GM23338 (cell line): ENCODE results near the gene SORCS2.
A peak's percentile ranks its signal among the peaks of the same experiment; 100 is the strongest.

Experiments
- CREB1 ChIP-seq: fragments of 250-450 bp; sonication (Bioruptor Pico); IDR thresholded peaks from 2 replicates; pipeline ENCODE4 v1.5.0; 2020; ENCODE audit warnings: low read depth, mild to moderate bottlenecking, moderate library complexity
- EZH2 ChIP-seq: fragments of 200-600 bp; sonication (generic); IDR thresholded peaks from one replicate; pipeline ENCODE4 v1.8.0; 2017; ENCODE audit warnings: antibody characterized with exemption, mild to moderate bottlenecking, low read depth; ENCODE audit not compliant: unreplicated experiment
- EZH2phosphoT487 ChIP-seq: fragments of 200-600 bp; sonication (generic); IDR thresholded peaks from one replicate; pipeline ENCODE4 v1.8.1; 2018; ENCODE audit warnings: antibody characterized with exemption; ENCODE audit not compliant: unreplicated experiment
- NANOG ChIP-seq: IDR thresholded peaks from 2 replicates; pipeline ENCODE4 v1.6.1; 2016; ENCODE audit warnings: antibody characterized with exemption, borderline replicate concordance
- POLR2AphosphoS5 ChIP-seq: IDR thresholded peaks from 2 replicates; pipeline ENCODE4 v1.6.1; 2016; ENCODE audit warnings: antibody characterized with exemption, low read depth
- REST ChIP-seq: IDR thresholded peaks from one replicate; pipeline ENCODE4 v1.6.1; 2018; ENCODE audit warnings: antibody characterized with exemption; ENCODE audit not compliant: unreplicated experiment
- ZNF114 ChIP-seq: fragments of 250-450 bp; sonication (Bioruptor Pico); IDR thresholded peaks from 2 replicates; pipeline ENCODE4 v1.5.0; 2020; ENCODE audit warnings: mild to moderate bottlenecking, moderate library complexity
- ZNF331 ChIP-seq: fragments of 250-450 bp; sonication (Bioruptor Pico); IDR thresholded peaks from 2 replicates; pipeline ENCODE4 v1.5.0; 2020; ENCODE audit warnings: low read depth, mild to moderate bottlenecking, moderate library complexity
- TF ChIP-seq, protein P1 (sequence below), 2 experiments: fragments of 200-600 bp in 1 of 2; sonication (generic) in 1 of 2; conservative IDR thresholded peaks; 2 replicates each; pipeline versions ENCODE4 v1.5.1 to v1.6.1; 2016 to 2017; ENCODE audit warnings: antibody characterized with exemption in 2 of 2, low read depth in 2 of 2, mild to moderate bottlenecking in 2 of 2, moderate library complexity in 1 of 2
- TF ChIP-seq, protein P2 (sequence below): fragments of 250-450 bp; sonication (Bioruptor Pico); IDR thresholded peaks from 2 replicates; pipeline ENCODE4 v1.5.0; 2020; ENCODE audit warnings: mild to moderate bottlenecking, moderate library complexity

GRCh38 chr4:7461230-7461629 lies 268.9 kb downstream of the SORCS2 start:
- TF ChIP-seq, protein P1, sequence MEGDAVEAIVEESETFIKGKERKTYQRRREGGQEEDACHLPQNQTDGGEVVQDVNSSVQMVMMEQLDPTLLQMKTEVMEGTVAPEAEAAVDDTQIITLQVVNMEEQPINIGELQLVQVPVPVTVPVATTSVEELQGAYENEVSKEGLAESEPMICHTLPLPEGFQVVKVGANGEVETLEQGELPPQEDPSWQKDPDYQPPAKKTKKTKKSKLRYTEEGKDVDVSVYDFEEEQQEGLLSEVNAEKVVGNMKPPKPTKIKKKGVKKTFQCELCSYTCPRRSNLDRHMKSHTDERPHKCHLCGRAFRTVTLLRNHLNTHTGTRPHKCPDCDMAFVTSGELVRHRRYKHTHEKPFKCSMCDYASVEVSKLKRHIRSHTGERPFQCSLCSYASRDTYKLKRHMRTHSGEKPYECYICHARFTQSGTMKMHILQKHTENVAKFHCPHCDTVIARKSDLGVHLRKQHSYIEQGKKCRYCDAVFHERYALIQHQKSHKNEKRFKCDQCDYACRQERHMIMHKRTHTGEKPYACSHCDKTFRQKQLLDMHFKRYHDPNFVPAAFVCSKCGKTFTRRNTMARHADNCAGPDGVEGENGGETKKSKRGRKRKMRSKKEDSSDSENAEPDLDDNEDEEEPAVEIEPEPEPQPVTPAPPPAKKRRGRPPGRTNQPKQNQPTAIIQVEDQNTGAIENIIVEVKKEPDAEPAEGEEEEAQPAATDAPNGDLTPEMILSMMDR (conservative IDR thresholded peaks at IDR 0.05; ENCODE audit: low read depth in 2 of 2), result peak; percentile 27 to 42; a peak in 2 of 4 replicates
- TF ChIP-seq NANOG (no peak), CREB1 (CRISPR knock-in tag) (no peak), POLR2AphosphoS5 (no peak), EZH2phosphoT487 (no peak), REST (no peak), ZNF331 (no peak), EZH2 (no peak), ZNF114 (no peak)
- TF ChIP-seq, protein P2, sequence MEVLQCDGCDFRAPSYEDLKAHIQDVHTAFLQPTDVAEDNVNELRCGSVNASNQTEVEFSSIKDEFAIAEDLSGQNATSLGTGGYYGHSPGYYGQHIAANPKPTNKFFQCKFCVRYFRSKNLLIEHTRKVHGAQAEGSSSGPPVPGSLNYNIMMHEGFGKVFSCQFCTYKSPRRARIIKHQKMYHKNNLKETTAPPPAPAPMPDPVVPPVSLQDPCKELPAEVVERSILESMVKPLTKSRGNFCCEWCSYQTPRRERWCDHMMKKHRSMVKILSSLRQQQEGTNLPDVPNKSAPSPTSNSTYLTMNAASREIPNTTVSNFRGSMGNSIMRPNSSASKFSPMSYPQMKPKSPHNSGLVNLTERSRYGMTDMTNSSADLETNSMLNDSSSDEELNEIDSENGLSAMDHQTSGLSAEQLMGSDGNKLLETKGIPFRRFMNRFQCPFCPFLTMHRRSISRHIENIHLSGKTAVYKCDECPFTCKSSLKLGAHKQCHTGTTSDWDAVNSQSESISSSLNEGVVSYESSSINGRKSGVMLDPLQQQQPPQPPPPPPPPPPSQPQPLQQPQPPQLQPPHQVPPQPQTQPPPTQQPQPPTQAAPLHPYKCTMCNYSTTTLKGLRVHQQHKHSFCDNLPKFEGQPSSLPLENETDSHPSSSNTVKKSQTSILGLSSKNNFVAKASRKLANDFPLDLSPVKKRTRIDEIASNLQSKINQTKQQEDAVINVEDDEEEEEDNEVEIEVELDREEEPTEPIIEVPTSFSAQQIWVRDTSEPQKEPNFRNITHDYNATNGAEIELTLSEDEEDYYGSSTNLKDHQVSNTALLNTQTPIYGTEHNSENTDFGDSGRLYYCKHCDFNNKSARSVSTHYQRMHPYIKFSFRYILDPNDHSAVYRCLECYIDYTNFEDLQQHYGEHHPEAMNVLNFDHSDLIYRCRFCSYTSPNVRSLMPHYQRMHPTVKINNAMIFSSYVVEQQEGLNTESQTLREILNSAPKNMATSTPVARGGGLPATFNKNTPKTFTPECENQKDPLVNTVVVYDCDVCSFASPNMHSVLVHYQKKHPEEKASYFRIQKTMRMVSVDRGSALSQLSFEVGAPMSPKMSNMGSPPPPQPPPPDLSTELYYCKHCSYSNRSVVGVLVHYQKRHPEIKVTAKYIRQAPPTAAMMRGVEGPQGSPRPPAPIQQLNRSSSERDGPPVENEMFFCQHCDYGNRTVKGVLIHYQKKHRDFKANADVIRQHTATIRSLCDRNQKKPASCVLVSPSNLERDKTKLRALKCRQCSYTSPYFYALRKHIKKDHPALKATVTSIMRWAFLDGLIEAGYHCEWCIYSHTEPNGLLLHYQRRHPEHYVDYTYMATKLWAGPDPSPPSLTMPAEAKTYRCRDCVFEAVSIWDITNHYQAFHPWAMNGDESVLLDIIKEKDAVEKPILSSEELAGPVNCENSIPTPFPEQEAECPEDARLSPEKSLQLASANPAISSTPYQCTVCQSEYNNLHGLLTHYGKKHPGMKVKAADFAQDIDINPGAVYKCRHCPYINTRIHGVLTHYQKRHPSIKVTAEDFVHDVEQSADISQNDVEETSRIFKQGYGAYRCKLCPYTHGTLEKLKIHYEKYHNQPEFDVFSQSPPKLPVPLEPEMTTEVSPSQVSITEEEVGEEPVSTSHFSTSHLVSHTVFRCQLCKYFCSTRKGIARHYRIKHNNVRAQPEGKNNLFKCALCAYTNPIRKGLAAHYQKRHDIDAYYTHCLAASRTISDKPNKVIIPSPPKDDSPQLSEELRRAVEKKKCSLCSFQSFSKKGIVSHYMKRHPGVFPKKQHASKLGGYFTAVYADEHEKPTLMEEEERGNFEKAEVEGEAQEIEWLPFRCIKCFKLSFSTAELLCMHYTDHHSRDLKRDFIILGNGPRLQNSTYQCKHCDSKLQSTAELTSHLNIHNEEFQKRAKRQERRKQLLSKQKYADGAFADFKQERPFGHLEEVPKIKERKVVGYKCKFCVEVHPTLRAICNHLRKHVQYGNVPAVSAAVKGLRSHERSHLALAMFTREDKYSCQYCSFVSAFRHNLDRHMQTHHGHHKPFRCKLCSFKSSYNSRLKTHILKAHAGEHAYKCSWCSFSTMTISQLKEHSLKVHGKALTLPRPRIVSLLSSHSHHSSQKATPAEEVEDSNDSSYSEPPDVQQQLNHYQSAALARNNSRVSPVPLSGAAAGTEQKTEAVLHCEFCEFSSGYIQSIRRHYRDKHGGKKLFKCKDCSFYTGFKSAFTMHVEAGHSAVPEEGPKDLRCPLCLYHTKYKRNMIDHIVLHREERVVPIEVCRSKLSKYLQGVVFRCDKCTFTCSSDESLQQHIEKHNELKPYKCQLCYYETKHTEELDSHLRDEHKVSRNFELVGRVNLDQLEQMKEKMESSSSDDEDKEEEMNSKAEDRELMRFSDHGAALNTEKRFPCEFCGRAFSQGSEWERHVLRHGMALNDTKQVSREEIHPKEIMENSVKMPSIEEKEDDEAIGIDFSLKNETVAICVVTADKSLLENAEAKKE (CRISPR knock-in tag), result no peak
